GM10847 (cell line): ENCODE measurements around the gene UGT1A5.

Source experiments
- POLR2A ChIP-seq: IDR thresholded peaks from 2 replicates; pipeline ENCODE4 v1.6.1; 2011; ENCODE audit not compliant: insufficient read length; ENCODE audit errors: extremely low read depth

UGT1A5 gene

GRCh38 chr2:233712611-233713261, at the start of gene UGT1A5:
Gene UGT1A5, plus strand, starts transcription at chr2:233712907. Its CDS starts 85 bp downstream, at chr2:233712992.
- TF ChIP-seq POLR2A: no peak

- no peak for TF ChIP-seq POLR2A
These were observed 48.8 kb upstream of the UGT1A5 start for GRCh38 chr2:233663911-233664310.

- no peak for TF ChIP-seq POLR2A
These were observed 44.0 kb upstream of the UGT1A5 start for GRCh38 chr2:233668605-233669260.

GRCh38 chr2:233671290-233672161, 41.2 kb upstream of the UGT1A5 start, which contains the start of gene UGT1A9:
Gene UGT1A9, plus strand, starts transcription at chr2:233671898. Its CDS starts 37 bp downstream, at chr2:233671935.
- TF ChIP-seq POLR2A: no peak

GRCh38 chr2:233672886-233673285, 39.8 kb upstream of the UGT1A5 start:
- TF ChIP-seq POLR2A: no peak

- TF ChIP-seq POLR2A: no peak
These were observed 38.8 kb upstream of the UGT1A5 start for GRCh38 chr2:233673896-233674295.

- no peak for TF ChIP-seq POLR2A
These were observed 38.4 kb upstream of the UGT1A5 start for GRCh38 chr2:233674314-233674713.

GRCh38 chr2:233674995-233675394, 37.7 kb upstream of the UGT1A5 start:
- TF ChIP-seq POLR2A: no peak

- TF ChIP-seq POLR2A: no peak
These were observed 36.7 kb upstream of the UGT1A5 start for GRCh38 chr2:233676046-233676445.

- no peak for TF ChIP-seq POLR2A
These were observed 33.5 kb upstream of the UGT1A5 start for GRCh38 chr2:233679196-233679595.

- TF ChIP-seq POLR2A: no peak
These were observed 32.2 kb upstream of the UGT1A5 start for GRCh38 chr2:233680361-233681045.

GRCh38 chr2:233681521-233682099, 31.1 kb upstream of the UGT1A5 start, which contains the start of gene UGT1A7:
Gene UGT1A7, plus strand, starts transcription at chr2:233681901. Its CDS starts 37 bp downstream, at chr2:233681938.
- TF ChIP-seq POLR2A: no peak

GRCh38 chr2:233684640-233685039, 28.1 kb upstream of the UGT1A5 start:
- TF ChIP-seq POLR2A: no peak

GRCh38 chr2:233686928-233687327, 25.8 kb upstream of the UGT1A5 start:
- no peak for TF ChIP-seq POLR2A

- no peak for TF ChIP-seq POLR2A
These were observed 24.4 kb upstream of the UGT1A5 start for GRCh38 chr2:233688341-233688740.

GRCh38 chr2:233689031-233689430, 23.7 kb upstream of the UGT1A5 start:
- no peak for TF ChIP-seq POLR2A
